ENCODE measurements around the gene PHF20. TPM values are rescaled to one million over a fixed set of nuclear protein-coding genes. Genes with fewer than 3 reads are reported as not detected.

PHF20 gene
- total and polyA plus RNA-seq, 2 of the 13 experiments (the other 11 are each of a cell fraction or from before 2014, with no cell fraction given): 22.8 to 34.1 TPM

DNA sequence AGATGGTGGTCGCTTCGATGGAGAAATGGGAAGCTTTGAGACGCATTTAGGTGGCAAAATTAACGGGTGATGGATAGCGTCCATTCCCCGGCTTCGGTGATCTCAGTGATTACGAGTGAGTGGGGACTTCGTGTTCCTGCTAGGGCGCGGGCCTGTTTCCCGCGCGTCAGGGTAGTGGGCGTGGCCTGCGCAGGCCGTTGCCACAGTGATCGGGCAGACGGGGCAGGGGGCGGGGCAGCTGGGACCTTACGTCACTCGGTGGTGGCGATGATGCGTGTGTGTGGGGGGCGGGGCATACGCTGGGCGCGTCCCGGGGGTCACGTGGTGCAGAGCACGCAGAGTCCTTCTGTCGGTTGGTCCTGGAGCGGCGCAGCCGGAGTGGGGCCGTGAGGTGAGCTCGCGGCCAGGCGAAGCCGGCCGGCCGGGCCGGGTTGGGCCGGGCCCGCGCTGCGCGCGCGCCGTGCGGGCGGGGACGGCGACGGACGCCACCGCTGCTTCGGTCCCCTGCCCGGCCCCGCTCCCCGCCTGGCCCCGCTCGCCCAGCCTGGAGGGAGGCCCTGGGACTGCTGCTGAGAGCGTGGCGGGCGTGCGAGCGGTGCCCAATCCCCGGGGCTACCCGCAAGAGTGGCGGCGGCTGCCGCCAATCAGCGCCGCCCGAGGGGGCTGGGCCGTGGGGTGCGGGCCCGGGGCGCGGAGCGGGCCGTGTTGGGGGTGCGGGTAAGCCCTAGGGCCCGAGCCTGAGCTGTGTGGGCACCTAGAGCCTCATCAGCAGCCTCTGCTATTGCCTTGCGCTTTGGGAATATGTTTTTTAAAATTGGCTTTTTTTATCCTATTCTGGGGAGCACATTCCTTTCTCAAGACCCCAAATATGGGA is at the start of gene PHF20 (continued):
- TF ChIP-seq, protein P1, sequence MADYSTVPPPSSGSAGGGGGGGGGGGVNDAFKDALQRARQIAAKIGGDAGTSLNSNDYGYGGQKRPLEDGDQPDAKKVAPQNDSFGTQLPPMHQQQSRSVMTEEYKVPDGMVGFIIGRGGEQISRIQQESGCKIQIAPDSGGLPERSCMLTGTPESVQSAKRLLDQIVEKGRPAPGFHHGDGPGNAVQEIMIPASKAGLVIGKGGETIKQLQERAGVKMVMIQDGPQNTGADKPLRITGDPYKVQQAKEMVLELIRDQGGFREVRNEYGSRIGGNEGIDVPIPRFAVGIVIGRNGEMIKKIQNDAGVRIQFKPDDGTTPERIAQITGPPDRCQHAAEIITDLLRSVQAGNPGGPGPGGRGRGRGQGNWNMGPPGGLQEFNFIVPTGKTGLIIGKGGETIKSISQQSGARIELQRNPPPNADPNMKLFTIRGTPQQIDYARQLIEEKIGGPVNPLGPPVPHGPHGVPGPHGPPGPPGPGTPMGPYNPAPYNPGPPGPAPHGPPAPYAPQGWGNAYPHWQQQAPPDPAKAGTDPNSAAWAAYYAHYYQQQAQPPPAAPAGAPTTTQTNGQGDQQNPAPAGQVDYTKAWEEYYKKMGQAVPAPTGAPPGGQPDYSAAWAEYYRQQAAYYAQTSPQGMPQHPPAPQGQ (CRISPR knock-in tag; IDR thresholded peaks at IDR 0.05; ENCODE audit: borderline replicate concordance): peak; percentile 76; the same call in 1 of the 2 replicates
- TF ChIP-seq, protein P2, sequence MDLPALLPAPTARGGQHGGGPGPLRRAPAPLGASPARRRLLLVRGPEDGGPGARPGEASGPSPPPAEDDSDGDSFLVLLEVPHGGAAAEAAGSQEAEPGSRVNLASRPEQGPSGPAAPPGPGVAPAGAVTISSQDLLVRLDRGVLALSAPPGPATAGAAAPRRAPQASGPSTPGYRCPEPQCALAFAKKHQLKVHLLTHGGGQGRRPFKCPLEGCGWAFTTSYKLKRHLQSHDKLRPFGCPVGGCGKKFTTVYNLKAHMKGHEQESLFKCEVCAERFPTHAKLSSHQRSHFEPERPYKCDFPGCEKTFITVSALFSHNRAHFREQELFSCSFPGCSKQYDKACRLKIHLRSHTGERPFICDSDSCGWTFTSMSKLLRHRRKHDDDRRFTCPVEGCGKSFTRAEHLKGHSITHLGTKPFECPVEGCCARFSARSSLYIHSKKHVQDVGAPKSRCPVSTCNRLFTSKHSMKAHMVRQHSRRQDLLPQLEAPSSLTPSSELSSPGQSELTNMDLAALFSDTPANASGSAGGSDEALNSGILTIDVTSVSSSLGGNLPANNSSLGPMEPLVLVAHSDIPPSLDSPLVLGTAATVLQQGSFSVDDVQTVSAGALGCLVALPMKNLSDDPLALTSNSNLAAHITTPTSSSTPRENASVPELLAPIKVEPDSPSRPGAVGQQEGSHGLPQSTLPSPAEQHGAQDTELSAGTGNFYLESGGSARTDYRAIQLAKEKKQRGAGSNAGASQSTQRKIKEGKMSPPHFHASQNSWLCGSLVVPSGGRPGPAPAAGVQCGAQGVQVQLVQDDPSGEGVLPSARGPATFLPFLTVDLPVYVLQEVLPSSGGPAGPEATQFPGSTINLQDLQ (CRISPR knock-in tag; IDR thresholded peaks at IDR 0.05): peak; percentile 77; the same call in 1 of the 2 replicates
- TF ChIP-seq ZBTB21 (CRISPR knock-in tag; IDR thresholded peaks at IDR 0.05) (peak; percentile 90), ZNF790 (CRISPR knock-in tag; IDR thresholded peaks at IDR 0.05; ENCODE audit: borderline replicate concordance) (peak; percentile 53; the same call in 1 of the 2 replicates), ZNF143 (CRISPR knock-in tag; IDR thresholded peaks at IDR 0.05) (peak; percentile 57), PHF21A (CRISPR knock-in tag; IDR thresholded peaks at IDR 0.05) (peak; percentile 68), TBX3 (IDR thresholded peaks at IDR 0.05; ENCODE audit: borderline replicate concordance) (no peak), MEIS1 (CRISPR knock-in tag; IDR thresholded peaks at IDR 0.05; ENCODE audit: borderline replicate concordance) (peak; percentile 95), FOXJ3 (CRISPR knock-in tag; IDR thresholded peaks at IDR 0.05; ENCODE audit: borderline replicate concordance) (no peak), GPN1 (CRISPR knock-in tag; IDR thresholded peaks at IDR 0.05; ENCODE audit: borderline replicate concordance) (0 out of 2 replicates have a peak, but pooled peaks have one; percentile 93), NRL (CRISPR knock-in tag; IDR thresholded peaks at IDR 0.05; ENCODE audit: borderline replicate concordance) (peak; percentile 99), SIX1 (CRISPR knock-in tag; IDR thresholded peaks at IDR 0.05; ENCODE audit: borderline replicate concordance) (peak; percentile 79), RFX1 (IDR thresholded peaks at IDR 0.05) (peak; percentile 86), SATB2 (CRISPR knock-in tag; IDR thresholded peaks at IDR 0.05) (peak; percentile 94), ZFP62 (CRISPR knock-in tag; IDR thresholded peaks at IDR 0.05) (no peak), HNRNPUL1 (IDR thresholded peaks at IDR 0.05; ENCODE audit: low read depth, low read length) (no peak), RELA (CRISPR knock-in tag; IDR thresholded peaks at IDR 0.05) (peak; percentile 54), KDM3A (CRISPR knock-in tag; IDR thresholded peaks at IDR 0.05; ENCODE audit: low read depth) (peak; percentile 79; the same call in 1 of the 2 replicates), MXI1 (IDR thresholded peaks at IDR 0.05; ENCODE audit: borderline replicate concordance, low read depth, low read length) (peak; percentile 91; the same call in 2 of the 3 replicates), ZNF777 (CRISPR knock-in tag; IDR thresholded peaks at IDR 0.05) (peak; percentile 67)
- TF ChIP-seq, protein P3, sequence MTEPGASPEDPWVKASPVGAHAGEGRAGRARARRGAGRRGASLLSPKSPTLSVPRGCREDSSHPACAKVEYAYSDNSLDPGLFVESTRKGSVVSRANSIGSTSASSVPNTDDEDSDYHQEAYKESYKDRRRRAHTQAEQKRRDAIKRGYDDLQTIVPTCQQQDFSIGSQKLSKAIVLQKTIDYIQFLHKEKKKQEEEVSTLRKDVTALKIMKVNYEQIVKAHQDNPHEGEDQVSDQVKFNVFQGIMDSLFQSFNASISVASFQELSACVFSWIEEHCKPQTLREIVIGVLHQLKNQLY (CRISPR knock-in tag; IDR thresholded peaks at IDR 0.05): peak; percentile 75; the same call in 1 of the 2 replicates
- TF ChIP-seq, protein P4, sequence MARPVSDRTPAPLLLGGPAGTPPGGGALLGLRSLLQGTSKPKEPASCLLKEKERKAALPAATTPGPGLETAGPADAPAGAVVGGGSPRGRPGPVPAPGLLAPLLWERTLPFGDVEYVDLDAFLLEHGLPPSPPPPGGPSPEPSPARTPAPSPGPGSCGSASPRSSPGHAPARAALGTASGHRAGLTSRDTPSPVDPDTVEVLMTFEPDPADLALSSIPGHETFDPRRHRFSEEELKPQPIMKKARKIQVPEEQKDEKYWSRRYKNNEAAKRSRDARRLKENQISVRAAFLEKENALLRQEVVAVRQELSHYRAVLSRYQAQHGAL (CRISPR knock-in tag; IDR thresholded peaks at IDR 0.05; ENCODE audit: not compliant biosample characterization): peak; percentile 81
